Activated CD4-positive, CD25-positive, alpha-beta regulatory T cell treated with anti-CD3 and anti-CD28 coated beads, Interleukin-2, amount 50 U/mL, for 16 hours (primary cell): Measurements from ENCODE around the gene MDH2.
"Not testable (repeated sequence)": the region's sequence is repeated elsewhere in the genome, so short reads cannot be mapped to it uniquely, and the experiment has no call there.

Experiments
- DNase-seq: peaks from one replicate; pipeline ENCODE4 v3.0.0-alpha.2; 2020; ENCODE audit warnings: low read depth, low spot score

The MDH2 gene, protein sequence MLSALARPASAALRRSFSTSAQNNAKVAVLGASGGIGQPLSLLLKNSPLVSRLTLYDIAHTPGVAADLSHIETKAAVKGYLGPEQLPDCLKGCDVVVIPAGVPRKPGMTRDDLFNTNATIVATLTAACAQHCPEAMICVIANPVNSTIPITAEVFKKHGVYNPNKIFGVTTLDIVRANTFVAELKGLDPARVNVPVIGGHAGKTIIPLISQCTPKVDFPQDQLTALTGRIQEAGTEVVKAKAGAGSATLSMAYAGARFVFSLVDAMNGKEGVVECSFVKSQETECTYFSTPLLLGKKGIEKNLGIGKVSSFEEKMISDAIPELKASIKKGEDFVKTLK

GRCh38 chr7:76047811-76048667 lies at the start of gene MDH2, which contains the start of gene STYXL1:
Gene MDH2 (plus strand): TSS chr7:76048106. CDS start chr7:76048161, 55 bp downstream.
Gene STYXL1 (minus strand): TSS chr7:76048000. CDS start chr7:76030523, 17,477 bp downstream.
- DNase-seq: peak; percentile 80

DNA sequence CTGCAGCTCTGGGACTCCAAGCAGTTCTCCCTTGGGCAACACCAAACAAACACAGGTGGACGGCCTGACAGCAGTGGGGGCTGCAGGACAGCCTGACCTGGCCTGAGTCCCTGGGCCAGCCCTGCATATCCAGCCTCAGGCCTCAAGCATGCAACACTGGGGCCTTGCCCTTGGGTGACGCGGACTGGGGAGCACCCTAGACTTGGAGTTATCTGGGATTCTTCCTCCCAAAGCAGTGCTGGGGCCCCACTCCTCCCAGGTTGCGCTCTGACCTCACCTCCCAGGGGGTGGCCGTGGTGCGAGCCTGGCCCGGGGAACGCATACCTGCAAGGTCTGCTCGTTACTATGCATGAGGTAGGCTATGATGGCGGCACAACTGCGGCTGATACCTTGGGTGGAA lies 47.3 kb upstream of the MDH2 start:
- DNase-seq: no peak

- no peak for DNase-seq
Observed at GRCh38 chr7:76002139-76002538, 45.8 kb upstream of the MDH2 start.

GRCh38 chr7:76002822-76003221 lies 45.1 kb upstream of the MDH2 start:
- DNase-seq: no peak

- DNase-seq: no peak
Observed at GRCh38 chr7:76003351-76003750, 44.6 kb upstream of the MDH2 start.

GRCh38 chr7:76005004-76005403 lies 42.9 kb upstream of the MDH2 start:
- not testable (repeated sequence) for DNase-seq

DNA sequence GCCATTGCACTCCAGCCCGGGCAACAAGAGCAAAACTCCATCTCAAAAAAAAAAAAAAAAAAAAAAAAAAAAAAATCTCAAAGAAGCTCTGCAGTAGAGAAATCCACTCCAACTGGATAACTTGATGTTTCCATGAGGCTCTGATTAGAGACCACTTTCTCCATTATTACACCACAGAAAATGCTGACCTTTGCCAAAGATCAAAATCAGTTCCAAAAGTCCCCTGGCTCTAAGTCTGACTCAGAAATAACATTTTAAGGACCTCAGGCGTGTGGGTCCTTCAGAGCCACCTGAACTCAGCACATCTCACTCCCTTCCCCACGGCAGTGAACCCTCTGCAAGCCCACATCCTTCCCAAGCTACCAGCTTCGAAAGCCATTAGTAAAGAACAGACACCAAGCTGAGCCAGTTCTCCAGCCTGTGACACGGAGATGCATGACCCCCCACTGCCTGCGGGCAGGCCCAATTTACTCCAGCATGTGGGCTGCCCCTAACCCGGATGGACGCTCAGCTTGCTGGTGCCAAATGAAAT lies 39.7 kb upstream of the MDH2 start:
- DNase-seq: no peak

GRCh38 chr7:76009672-76010600 lies 38.0 kb upstream of the MDH2 start:
- DNase-seq: no peak

DNA sequence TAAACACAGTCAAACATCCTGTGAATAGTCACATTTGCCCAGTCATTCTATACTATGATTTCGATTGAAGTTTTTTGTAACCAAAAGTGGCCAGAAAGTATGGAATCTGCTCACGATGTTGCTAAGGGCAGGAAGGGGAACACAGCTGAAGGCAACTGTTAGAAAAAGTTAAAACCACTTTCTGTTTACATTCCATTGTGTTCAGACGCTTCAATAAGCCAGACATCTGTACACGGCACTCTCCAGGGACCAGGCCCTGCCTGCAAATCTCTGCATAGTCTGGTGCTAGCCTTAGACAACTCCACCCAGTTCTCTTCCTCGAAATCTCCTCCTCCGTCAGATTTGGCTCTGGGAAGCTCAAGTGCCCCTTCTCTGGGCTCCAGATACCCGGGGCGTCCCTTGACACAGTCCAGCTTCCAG lies 36.5 kb upstream of the MDH2 start:
- no peak for DNase-seq

- no peak for DNase-seq
Observed at GRCh38 chr7:76016191-76016947, 31.5 kb upstream of the MDH2 start.

DNA sequence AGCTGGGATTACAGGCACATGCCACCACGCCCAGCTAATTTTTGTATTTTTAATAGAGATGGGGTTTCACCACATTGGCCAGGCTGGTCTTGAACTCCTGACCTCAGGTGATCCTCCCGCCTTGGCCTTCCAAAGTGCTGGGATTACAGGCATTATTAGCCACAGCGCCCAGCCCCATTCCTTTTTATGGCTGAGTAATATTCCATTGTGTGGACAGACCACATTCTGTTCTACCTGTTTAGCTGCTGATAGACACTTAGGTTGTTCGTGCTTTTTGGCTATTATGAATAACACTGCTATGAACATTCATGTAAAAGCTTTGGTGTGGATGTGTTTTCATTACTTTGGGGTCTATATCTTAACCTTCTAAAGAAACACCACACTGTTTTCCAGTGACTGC lies 29.4 kb upstream of the MDH2 start:
- DNase-seq: not testable (repeated sequence)

DNA sequence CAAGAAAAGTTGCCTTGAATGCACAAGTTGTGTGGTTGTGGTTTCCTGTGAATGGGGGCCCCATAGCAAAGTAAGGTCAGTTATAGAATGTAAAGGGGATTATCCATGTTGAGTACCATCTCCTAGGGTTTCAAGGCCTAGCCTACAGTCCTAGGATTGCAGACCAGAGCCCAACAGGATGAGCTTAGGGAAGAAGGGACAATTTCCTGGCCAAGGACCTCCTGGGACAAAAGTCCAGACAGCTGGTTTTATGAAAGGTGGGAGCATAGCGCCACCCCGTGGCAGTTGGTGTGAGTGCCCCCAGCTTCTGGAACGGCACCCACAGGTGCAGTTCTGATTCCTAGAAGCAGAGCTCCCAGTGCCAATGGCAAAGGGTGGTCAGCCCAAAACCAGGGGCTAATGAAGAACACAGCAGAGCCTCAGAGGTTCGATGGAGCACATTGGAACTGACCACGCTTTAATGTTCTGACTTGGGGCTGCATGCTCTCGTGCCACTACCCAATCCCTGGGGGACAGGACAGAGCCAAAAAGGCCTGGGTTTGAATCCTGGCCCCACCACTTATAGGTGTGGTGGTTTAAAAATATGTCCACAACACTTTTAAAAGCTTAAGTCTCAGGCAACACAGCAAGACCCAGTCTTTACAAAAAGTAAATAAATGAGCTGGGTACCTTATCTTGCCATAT lies 27.7 kb upstream of the MDH2 start:
- peak; percentile 37 for DNase-seq

- no peak for DNase-seq
Observed at GRCh38 chr7:76022026-76022780, 25.7 kb upstream of the MDH2 start.

DNA sequence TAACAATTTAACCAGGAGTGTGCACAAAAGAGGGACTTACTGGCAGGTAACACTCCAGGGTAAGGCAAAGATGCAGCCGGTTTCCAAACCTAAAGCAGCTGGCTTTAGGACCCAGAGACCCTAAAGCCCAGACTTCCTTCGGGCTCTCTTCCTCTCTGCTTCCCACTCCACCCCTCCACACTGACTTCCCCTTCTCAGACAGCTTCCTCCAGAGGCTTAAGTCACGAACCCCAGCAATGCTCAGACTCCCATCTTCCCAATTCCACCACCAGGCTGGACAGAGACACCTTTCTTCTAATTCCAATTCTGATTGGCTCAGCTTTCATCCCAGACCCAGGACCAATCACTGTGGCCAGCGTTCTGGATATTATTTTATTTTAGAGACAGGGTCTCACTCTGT lies 24.9 kb upstream of the MDH2 start:
- no peak for DNase-seq

DNA sequence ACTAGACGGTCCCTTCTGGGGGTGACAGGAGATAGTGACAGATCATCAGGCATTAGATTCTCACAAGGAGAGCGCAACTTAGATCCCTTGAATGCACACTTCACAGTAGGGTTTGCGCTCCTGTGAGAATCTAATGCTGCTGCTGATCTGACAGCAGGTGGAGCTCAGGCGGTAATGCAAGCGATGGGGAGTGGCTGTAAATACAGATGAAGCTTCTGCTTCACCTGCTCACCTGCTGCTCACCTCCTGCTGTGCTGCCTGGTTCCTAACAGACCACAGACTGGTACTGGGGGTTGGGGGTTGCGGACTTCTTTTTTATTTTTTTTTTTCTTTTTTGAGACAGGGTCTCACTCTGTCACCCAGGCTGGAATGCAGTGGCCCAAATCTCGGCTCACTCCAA lies 18.2 kb upstream of the MDH2 start:
- not testable (repeated sequence) for DNase-seq

DNA sequence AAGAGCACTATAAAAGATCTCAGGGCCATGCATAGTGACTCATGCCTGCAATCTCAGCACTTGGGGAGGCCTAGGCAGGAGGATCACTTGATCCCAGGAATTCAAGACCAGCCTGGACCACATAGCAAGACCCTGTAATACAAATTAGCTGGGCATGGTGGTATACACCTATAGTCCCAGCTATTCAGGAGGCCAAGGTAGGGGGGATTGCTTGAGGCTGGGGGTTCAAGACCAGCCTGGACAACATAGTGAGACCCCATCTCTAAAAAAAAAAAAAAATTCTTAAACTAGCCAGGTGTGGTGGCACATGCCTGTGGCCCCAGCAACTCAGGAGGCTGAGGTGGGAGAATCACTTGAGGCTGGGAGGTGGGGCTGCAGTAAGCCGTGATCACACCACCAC lies 15.9 kb upstream of the MDH2 start:
- DNase-seq: no peak

DNA sequence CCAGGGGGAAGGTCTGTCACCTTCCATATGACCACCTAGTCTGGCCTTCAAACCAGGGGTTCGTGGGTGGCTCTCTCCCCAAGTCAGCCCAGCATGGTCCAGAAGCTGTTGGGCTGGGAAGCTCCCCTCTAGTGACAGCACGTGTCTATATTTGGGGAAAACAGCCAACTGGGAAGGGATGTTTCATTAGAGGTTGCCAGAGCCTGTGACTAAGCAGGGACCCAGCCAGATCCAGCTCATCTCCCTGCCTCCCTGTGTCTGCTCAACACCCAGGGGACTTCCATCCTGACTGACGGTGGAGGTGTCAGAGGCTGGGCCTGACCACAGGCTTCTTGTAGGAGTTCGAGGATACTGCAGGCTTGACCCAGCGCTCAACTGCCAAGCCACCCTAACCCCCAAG lies 10.6 kb upstream of the MDH2 start:
- DNase-seq: no peak

GRCh38 chr7:76040126-76040525 lies 7.8 kb upstream of the MDH2 start:
- no peak for DNase-seq

- DNase-seq: no peak
Observed at GRCh38 chr7:76044375-76044865, 3.5 kb upstream of the MDH2 start.
